Left cardiac atrium (tissue), 4 donors: ENCODE results near the gene KRTAP5-1. TPM values are rescaled to one million over a fixed set of nuclear protein-coding genes. Genes with fewer than 3 reads are reported as not detected.

Experiments used
- ATAC-seq, 2 donors: fragments of 200-7000 bp; cut with Tn5 transposase; one replicate each; pipeline ENCODE4 v1.9.1; 2020; ENCODE audit warnings: mild to moderate bottlenecking in 2 of 2, moderate library complexity in 2 of 2
- DNase-seq: peaks from one replicate; pipeline ENCODE4 v3.0.0-alpha.2; 2020
- intact Hi-C, 2 donors: fragments of 100-400 bp; cut with DNase I; formaldehyde crosslinking; loops; one replicate each; pipeline versions ENCODE4 v1.14.1 to v1.15.1; 2022 to 2023
- total RNA-seq, 2 donors: library from RNA; stranded (reverse); fragmentation: NEBNext Ultra II Directional; extraction: Animal tissue kit (Norgen Biotek cat#: 25700); gene quantifications; one replicate each; pipeline ENCODE4 v1.2.1, GENCODE V29; 2021
- donor health status: DM: no; HTN: yes; CAD: no.
- donor health status: DM: no; HTN: yes; CAD: no; lungs with severe emphysema.
- donor health status: DM: yes; HTN: yes; CAD: no.
- donor health status: Dilated cardiomyopathy.

Gene KRTAP5-1
- total RNA-seq, 2 donors from 2014 or later = not detected

- intact Hi-C loops = loop anchor here in 1 of 2 donors (5.0 kb wide), 1 partner anchor 78 kb away; the partner anchor contains the start of gene KRTAP5-5
- ATAC-seq = no peak
- DNase-seq = no peak
Observed at GRCh38 chr11:1549338-1550330, 35.4 kb downstream of the KRTAP5-1 start.

GRCh38 chr11:1548221-1549070 lies 36.6 kb downstream of the KRTAP5-1 start:
- intact Hi-C loops = loop anchor here in 1 of 2 donors (5.0 kb wide), 1 partner anchor 79 kb away; the partner anchor contains the start of gene KRTAP5-5
- DNase-seq (peak; percentile 72), ATAC-seq (peak; percentile 70 to 82)

GRCh38 chr11:1547467-1548098 lies 37.5 kb downstream of the KRTAP5-1 start:
- ATAC-seq = peak; percentile 2 to 6
- DNase-seq = no peak
- intact Hi-C loops = loop anchor here in 1 of 2 donors (5.0 kb wide), 1 partner anchor 80 kb away; the partner anchor contains the start of gene KRTAP5-5

- DNase-seq = peak; percentile 58
- intact Hi-C loops = loop anchor here in 1 of 2 donors (1.0 to 5.0 kb wide), 2 partner anchors 28 to 80 kb away; partner anchors contain the start of gene KRTAP5-5
Observed at GRCh38 chr11:1546536-1547466, 38.3 kb downstream of the KRTAP5-1 start.

GRCh38 chr11:1546077-1546535 lies 39.0 kb downstream of the KRTAP5-1 start:
- no peak for ATAC-seq
- intact Hi-C loops = loop anchor here in 1 of 2 donors (1.0 to 5.0 kb wide), 2 partner anchors 29 to 81 kb away; partner anchors contain the start of gene KRTAP5-5
- no peak for DNase-seq

More at GRCh38 chr11:1546536-1547466, 38.3 kb downstream of the KRTAP5-1 start:
- peak; percentile 72 to 74 for ATAC-seq

- DNase-seq (no peak), ATAC-seq (no peak)
- intact Hi-C loops = loop anchor here in 1 of 2 donors (5.0 kb wide), 1 partner anchor 82 kb away; the partner anchor contains the start of gene KRTAP5-5
Observed at GRCh38 chr11:1545432-1545831, 39.7 kb downstream of the KRTAP5-1 start.

- no peak for ATAC-seq
- intact Hi-C loops = no loop called here
- no peak for DNase-seq
Observed at GRCh38 chr11:1544536-1544935, 40.5 kb downstream of the KRTAP5-1 start.

GRCh38 chr11:1543606-1544263 lies 41.3 kb downstream of the KRTAP5-1 start:
- no peak for DNase-seq
- no peak for ATAC-seq
- intact Hi-C loops = no loop called here

- ATAC-seq = no peak
- no peak for DNase-seq
- intact Hi-C loops = no loop called here
Observed at GRCh38 chr11:1542267-1542666, 42.8 kb downstream of the KRTAP5-1 start.

GRCh38 chr11:1541474-1542204 lies 43.4 kb downstream of the KRTAP5-1 start:
- DNase-seq = no peak
- intact Hi-C loops = no loop called here
- ATAC-seq = no peak

GRCh38 chr11:1540074-1540473 lies 45.0 kb downstream of the KRTAP5-1 start:
- no peak for ATAC-seq
- intact Hi-C loops = no loop called here
- DNase-seq = no peak

- intact Hi-C loops = no loop called here
- no peak for ATAC-seq
- no peak for DNase-seq
Observed at GRCh38 chr11:1538153-1538552, 46.9 kb downstream of the KRTAP5-1 start.

- ATAC-seq (peak in 1 of 2 donors; percentile 17), DNase-seq (no peak)
- intact Hi-C loops = no loop called here
Observed at GRCh38 chr11:1536065-1536843, 48.8 kb downstream of the KRTAP5-1 start.

GRCh38 chr11:1534682-1535081 lies 50.4 kb downstream of the KRTAP5-1 start:
- no peak for DNase-seq
- ATAC-seq = peak in 1 of 2 donors; percentile 29
- intact Hi-C loops = no loop called here
